DND-41 (cell line): Measurements from ENCODE around the gene SQSTM1.

ENCODE experiments used
- ATAC-seq: fragments of 200-7000 bp; cut with Tn5 transposase; 3 replicates; pipeline ENCODE4 v1.9.1; 2021; ENCODE audit warnings: low read depth; ENCODE audit not compliant: insufficient read depth
- DNase-seq: peaks from one replicate; pipeline ENCODE4 v3.0.0-alpha.2; 2020
- H2AFZ ChIP-seq: 2 replicates; pipeline ENCODE4 v1.6.0; 2012; ENCODE audit warnings: low read depth, low read length
- H3K27ac ChIP-seq: 2 replicates; pipeline ENCODE4 v1.5.1; 2012; ENCODE audit warnings: low read length, inconsistent platforms
- H3K27me3 ChIP-seq: fragments of 200-600 bp; sonication (generic); 2 replicates; pipeline ENCODE4 v1.6.0; 2012; ENCODE audit warnings: low read length, mild to moderate bottlenecking, inconsistent platforms; ENCODE audit not compliant: insufficient read depth, poor library complexity
- H3K36me3 ChIP-seq: 2 replicates; pipeline ENCODE4 v1.5.1; 2012; ENCODE audit warnings: low read length, inconsistent platforms; ENCODE audit not compliant: insufficient read depth
- H3K4me1 ChIP-seq: 2 replicates; pipeline ENCODE4 v1.5.1; 2012; ENCODE audit warnings: mild to moderate bottlenecking, low read length; ENCODE audit not compliant: insufficient read depth
- H3K4me2 ChIP-seq: 2 replicates; pipeline ENCODE4 v1.6.0; 2012; ENCODE audit warnings: mild to moderate bottlenecking, moderate library complexity, low read length, inconsistent platforms; ENCODE audit not compliant: insufficient read depth
- H3K4me3 ChIP-seq, 2 experiments: fragments of 200-600 bp in 1 of 2; shearing (Covaris generic) in 1 of 2; 2 replicates each; pipeline ENCODE4 v1.5.1; 2012 to 2016; ENCODE audit warnings: inconsistent platforms in 2 of 2, low read length in 2 of 2, mild to moderate bottlenecking in 2 of 2, low read depth in 1 of 2, moderate library complexity in 1 of 2
- H3K79me2 ChIP-seq: 2 replicates; pipeline ENCODE4 v1.6.0; 2012; ENCODE audit warnings: low read length, inconsistent platforms; ENCODE audit not compliant: insufficient read depth
- H3K9ac ChIP-seq: 2 replicates; pipeline ENCODE4 v1.6.0; 2012; ENCODE audit warnings: low read depth, mild to moderate bottlenecking, inconsistent platforms, low read length, moderate library complexity
- H3K9me3 ChIP-seq: 2 replicates; pipeline ENCODE4 v1.5.1; 2012; ENCODE audit warnings: low read length, moderate library complexity, mild to moderate bottlenecking, inconsistent platforms; ENCODE audit not compliant: insufficient read depth, severe bottlenecking
- H4K20me1 ChIP-seq: 2 replicates; pipeline ENCODE4 v1.6.0; 2012; ENCODE audit warnings: low read length; ENCODE audit not compliant: insufficient read depth
- EZH2 ChIP-seq: IDR thresholded peaks from 3 replicates; pipeline ENCODE4 v1.6.1; 2012; ENCODE audit warnings: borderline replicate concordance, low read depth, mild to moderate bottlenecking, moderate library complexity, low read length, inconsistent platforms; ENCODE audit not compliant: severe bottlenecking
- TF ChIP-seq, protein P1 (sequence below): IDR thresholded peaks from 2 replicates; pipeline ENCODE4 v1.5.1; 2012; ENCODE audit warnings: borderline replicate concordance, low read length, moderate library complexity, mild to moderate bottlenecking; ENCODE audit not compliant: poor library complexity, severe bottlenecking; ENCODE audit errors: extremely low read depth

SQSTM1 gene

DNA sequence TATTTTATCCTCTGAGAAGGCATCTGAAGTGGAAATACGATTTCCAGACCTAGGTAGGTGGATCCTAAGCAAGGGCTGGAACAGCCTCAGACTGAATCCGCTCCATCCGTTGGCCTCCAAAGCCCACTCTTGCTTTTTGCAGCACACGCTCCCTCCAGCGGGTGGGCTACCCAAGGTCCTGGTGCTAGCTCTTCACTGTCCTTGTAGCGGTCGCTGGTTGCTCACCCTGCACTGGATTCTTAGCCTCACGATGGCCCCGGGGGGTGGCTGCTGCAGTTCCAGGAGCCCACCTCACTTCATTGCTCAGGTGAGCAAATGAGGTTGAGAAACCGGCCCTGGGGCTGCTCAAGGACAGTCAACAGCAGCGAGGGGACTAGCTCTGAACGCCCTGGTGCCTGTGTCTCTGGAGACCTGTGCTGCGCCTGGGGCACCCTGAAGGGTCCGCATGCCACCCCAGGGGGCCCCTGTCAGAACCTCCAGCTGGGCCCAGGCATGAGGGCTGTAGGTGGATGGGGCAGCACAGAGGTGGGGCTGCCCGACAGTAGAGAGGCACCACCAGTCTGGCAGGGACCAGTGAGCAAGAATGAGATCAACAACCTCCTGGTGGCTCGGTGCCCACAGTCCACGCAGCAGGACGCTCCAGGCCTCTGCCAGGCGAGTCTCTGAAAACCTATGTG is 18.4 kb upstream of the SQSTM1 start:
- TF ChIP-seq, protein P1, sequence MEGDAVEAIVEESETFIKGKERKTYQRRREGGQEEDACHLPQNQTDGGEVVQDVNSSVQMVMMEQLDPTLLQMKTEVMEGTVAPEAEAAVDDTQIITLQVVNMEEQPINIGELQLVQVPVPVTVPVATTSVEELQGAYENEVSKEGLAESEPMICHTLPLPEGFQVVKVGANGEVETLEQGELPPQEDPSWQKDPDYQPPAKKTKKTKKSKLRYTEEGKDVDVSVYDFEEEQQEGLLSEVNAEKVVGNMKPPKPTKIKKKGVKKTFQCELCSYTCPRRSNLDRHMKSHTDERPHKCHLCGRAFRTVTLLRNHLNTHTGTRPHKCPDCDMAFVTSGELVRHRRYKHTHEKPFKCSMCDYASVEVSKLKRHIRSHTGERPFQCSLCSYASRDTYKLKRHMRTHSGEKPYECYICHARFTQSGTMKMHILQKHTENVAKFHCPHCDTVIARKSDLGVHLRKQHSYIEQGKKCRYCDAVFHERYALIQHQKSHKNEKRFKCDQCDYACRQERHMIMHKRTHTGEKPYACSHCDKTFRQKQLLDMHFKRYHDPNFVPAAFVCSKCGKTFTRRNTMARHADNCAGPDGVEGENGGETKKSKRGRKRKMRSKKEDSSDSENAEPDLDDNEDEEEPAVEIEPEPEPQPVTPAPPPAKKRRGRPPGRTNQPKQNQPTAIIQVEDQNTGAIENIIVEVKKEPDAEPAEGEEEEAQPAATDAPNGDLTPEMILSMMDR: no peak
- TF ChIP-seq EZH2: no peak
- ATAC-seq (no peak), DNase-seq (no peak)
- Histone ChIP-seq H3K4me1 (peaks cover 34% of the 10 kb centered on the region), H3K9me3 (no peaks in the 10 kb centered on the region), H2AFZ (no peak overlapping the region), H3K9ac (no peak overlapping the region), H3K27ac (no peak overlapping the region), H3K79me2 (peaks cover 17% of the 10 kb centered on the region), H3K36me3 (peaks cover 38% of the 10 kb centered on the region), H4K20me1 (peaks cover 24% of the 10 kb centered on the region), H3K4me3 (no peak overlapping the region), H3K27me3 (no peaks in the 10 kb centered on the region), H3K4me2 (no peak overlapping the region)

DNA sequence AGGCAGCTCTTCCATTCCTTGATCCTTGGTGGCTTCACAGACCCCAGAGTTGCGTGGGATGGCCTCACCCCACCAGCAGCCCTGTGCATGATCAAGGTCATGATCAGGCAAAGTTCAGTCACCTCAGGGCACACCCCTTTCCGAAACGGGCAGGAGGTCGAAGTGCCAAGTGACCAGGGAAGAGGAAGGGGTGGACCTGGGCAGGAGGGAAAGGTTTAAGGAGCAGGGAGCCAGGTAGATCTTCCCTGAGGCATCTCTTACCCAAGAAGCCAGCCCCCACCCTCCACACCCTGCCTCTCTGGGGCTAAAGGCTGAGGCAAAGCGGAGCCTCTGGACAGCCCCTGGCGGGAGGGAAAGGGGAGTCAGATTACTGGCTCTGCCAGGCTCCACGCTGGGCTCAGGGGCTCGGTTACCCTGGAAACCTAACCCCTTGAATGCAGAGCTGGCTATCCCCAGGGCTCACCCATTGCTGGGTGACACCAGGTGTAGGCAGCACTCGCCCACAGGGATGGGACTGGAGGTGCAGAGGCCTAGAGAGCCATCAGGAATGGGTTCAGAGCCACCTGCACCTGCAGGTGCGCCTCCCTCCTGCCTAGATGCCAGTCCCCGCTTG is 17.6 kb upstream of the SQSTM1 start:
- peaks cover 22% of the 10 kb centered on the region for H3K79me2 ChIP-seq
- peaks cover 33% of the 10 kb centered on the region for H3K36me3 ChIP-seq
- H3K9me3 ChIP-seq: no peaks in the 10 kb centered on the region
- no peak overlapping the region for H3K4me3 ChIP-seq
- peaks cover 41% of the 10 kb centered on the region for H3K4me1 ChIP-seq
- no peak overlapping the region for H3K9ac ChIP-seq
- no peaks in the 10 kb centered on the region for H3K27me3 ChIP-seq
- ATAC-seq (no peak), DNase-seq (no peak)
- peaks cover 24% of the 10 kb centered on the region for H4K20me1 ChIP-seq
- no peak overlapping the region for H3K27ac ChIP-seq
- H3K4me2 ChIP-seq: no peak overlapping the region
- no peak overlapping the region for H2AFZ ChIP-seq
- TF ChIP-seq EZH2: no peak

DNA sequence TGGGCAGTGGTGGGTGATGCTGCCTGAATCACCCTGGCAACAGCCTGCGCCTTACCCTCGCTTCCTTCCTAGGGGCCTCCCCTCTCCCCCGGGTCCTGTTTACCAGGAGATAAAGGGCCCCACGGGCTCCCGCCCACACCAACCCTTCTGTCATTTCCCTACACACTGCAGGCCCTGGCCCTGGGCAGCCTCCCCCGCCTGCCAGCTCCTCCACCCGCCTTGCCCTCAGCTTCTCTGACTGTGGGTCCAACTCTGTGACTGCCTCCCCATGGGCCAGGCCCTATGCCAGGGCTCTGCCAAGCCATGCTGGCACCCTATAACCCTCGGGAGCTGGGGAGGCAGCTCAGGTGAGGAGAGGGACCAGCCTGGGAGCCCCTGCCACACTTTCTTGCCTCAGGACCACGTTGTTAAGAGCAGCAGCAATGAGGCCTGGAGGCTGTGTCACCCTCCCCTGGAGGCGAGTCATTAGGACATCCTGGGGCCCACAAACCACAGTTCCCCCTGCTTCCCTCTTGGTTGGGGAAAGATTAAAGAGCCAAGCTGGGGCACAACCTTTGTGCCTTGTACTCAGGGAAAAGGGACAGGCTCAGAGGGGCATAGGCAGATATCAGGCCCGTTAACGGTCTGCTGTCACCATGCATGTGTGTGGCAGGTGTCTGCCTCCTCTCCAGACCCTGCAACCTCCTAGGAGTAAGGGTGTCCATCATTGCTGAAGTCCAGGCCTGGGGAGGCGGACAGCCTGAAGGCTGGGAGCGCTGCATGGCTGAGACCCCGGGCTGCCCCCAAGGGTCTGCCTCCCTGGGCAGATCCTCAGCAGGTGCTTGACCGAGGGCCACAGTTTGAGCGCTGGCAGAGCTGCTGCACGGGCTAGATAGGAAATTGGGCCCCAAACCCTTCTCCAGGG is 16.8 kb upstream of the SQSTM1 start:
- H3K4me2 ChIP-seq: peak overlapping the region; percentile 95
- DNase-seq: peak; percentile 65
- H3K9ac ChIP-seq: peak overlapping the region; percentile 18; the same call in 1 of the 2 replicates
- peaks cover 22% of the 10 kb centered on the region for H3K79me2 ChIP-seq
- no peaks in the 10 kb centered on the region for H3K9me3 ChIP-seq
- no peak overlapping the region for H3K4me3 ChIP-seq
- TF ChIP-seq, protein P1: no peak
- no peak for TF ChIP-seq EZH2
- no peaks in the 10 kb centered on the region for H3K27me3 ChIP-seq
- peaks cover 24% of the 10 kb centered on the region for H3K36me3 ChIP-seq
- peak; percentile 52 for ATAC-seq
- peaks cover 24% of the 10 kb centered on the region for H4K20me1 ChIP-seq
- H3K4me1 ChIP-seq: peaks cover 45% of the 10 kb centered on the region
- H3K27ac ChIP-seq: peak overlapping the region; percentile 50; the same call in 1 of the 2 replicates
- H2AFZ ChIP-seq: no peak overlapping the region
